Measurements from ENCODE around the gene DEPDC4. TPM values are rescaled to one million over a fixed set of nuclear protein-coding genes. Genes with fewer than 3 reads are reported as not detected.

DEPDC4 gene
- total RNA-seq, 2 experiments from 2014 or later = 1.4 to 4.1 TPM

GRCh38 chr12:100273782-100274181 is 6.9 kb upstream of the DEPDC4 start:
- intact Hi-C loops (cut with micrococcal nuclease; ENCODE audit: unreplicated experiment) = no loop called here
- Histone ChIP-seq H3K36me3 (ENCODE audit: insufficient read depth, low read length) (peaks cover 11% of the 10 kb centered on the region), H4K20me1 (ENCODE audit: insufficient read depth, low read length) (peaks cover under 1% of the 10 kb centered on the region; the same call in 1 of the 2 replicates), H3K4me1 (ENCODE audit: insufficient read depth, low read length, poor library complexity, severe bottlenecking) (peaks cover 9% of the 10 kb centered on the region), H2AFZ (ENCODE audit: low read length) (no peak overlapping the region), H3K4me3 (ENCODE audit: low read depth, low read length, poor library complexity, severe bottlenecking) (no peak overlapping the region), H3K9me3 (ENCODE audit: low read length) (no peaks in the 10 kb centered on the region), H3K4me2 (ENCODE audit: low read length) (no peak overlapping the region), H3K9me2 (ENCODE audit: insufficient read depth, low read length) (no peaks in the 10 kb centered on the region), H3K79me2 (ENCODE audit: insufficient read depth, low read depth, low read length) (peaks cover 54% of the 10 kb centered on the region), H3K27ac (ENCODE audit: low read depth, low read length, poor library complexity, severe bottlenecking) (no peak overlapping the region)
- TF ChIP-seq CTCF (conservative IDR thresholded peaks at IDR 0.05; ENCODE audit: low read length) (no peak), EZH2phosphoT487 (IDR thresholded peaks at IDR 0.05; ENCODE audit: borderline replicate concordance, low read depth, low read length) (no peak)
- CTCF ChIA-PET (ENCODE audit: unreplicated experiment) = no interaction called here
- DNase-seq (ENCODE audit: low spot score) = no peak
- POLR2A ChIA-PET = no interaction called here
- BruUV-seq (replicated peaks) = no TSS peak

DNA sequence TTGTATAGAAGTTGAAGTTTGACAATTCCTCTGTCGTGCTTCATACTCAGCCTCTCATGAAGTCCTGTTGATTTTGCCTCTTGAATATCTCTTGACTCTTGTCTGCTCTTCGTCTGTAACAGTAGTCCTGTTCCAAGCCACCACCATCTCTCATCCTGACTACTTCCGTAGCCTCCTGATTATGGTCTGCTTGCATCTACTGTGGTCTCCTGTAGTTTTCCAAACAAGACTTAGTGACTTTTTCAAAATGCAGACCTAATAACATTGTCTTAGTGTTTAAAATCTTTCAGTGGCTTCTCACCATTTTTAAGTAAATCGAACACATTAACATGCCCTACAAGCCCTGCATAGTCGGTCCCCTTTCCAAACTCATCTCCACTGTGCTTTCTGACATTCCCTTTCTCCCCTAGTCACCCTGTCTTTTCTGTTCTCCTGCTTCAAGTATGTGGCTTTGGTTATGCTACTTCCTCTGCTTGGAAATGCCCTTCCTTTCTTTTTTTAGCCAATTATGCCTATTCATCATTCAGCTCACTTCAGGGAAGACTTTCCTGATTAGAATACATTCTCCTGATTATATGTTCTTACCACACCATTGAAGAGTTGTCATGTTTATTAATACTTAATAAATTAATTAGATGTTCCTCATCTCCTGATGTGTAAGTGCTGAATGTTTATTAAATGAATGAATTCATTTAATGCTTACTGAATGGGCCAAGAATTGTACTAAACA is 2.1 kb upstream of the DEPDC4 start:
- H4K20me1 ChIP-seq (ENCODE audit: insufficient read depth, low read length) = peaks cover 5% of the 10 kb centered on the region
- intact Hi-C loops (cut with micrococcal nuclease; ENCODE audit: unreplicated experiment) = loop anchor here (5.0 kb wide), 1 partner anchor 67 kb away; the partner anchor contains the start of gene ACTR6
- no TSS peak for BruUV-seq (replicated peaks)
- H3K4me2 ChIP-seq (ENCODE audit: low read length) = peak overlapping the region; percentile 81
- H3K9me2 ChIP-seq (ENCODE audit: insufficient read depth, low read length) = no peaks in the 10 kb centered on the region
- no peaks in the 10 kb centered on the region for H3K36me3 ChIP-seq (ENCODE audit: insufficient read depth, low read length)
- CTCF ChIA-PET (ENCODE audit: unreplicated experiment) = no interaction called here
- no peaks in the 10 kb centered on the region for H3K9me3 ChIP-seq (ENCODE audit: low read length)
- no peak overlapping the region for H3K27ac ChIP-seq (ENCODE audit: low read depth, low read length, poor library complexity, severe bottlenecking)
- TF ChIP-seq EZH2phosphoT487 (IDR thresholded peaks at IDR 0.05; ENCODE audit: borderline replicate concordance, low read depth, low read length) (no peak), CTCF (conservative IDR thresholded peaks at IDR 0.05; ENCODE audit: low read length) (no peak)
- peaks cover 35% of the 10 kb centered on the region for H3K79me2 ChIP-seq (ENCODE audit: insufficient read depth, low read depth, low read length)
- peaks cover 23% of the 10 kb centered on the region for H3K4me1 ChIP-seq (ENCODE audit: insufficient read depth, low read length, poor library complexity, severe bottlenecking)
- POLR2A ChIA-PET = interaction anchor here (0.6 to 2.5 kb wide), 7 partner anchors 8 to 1674 kb away, joined by 3 to 12 read pairs (median 3); no protein-coding TSS in a partner anchor
- no peak for DNase-seq (ENCODE audit: low spot score)
- peak overlapping the region; percentile 93 for H3K4me3 ChIP-seq (ENCODE audit: low read depth, low read length, poor library complexity, severe bottlenecking)
- H2AFZ ChIP-seq (ENCODE audit: low read length) = no peak overlapping the region
